H1 (cell line): ENCODE measurements around the gene PTH1R. TPM values are rescaled to one million over a fixed set of nuclear protein-coding genes. Genes with fewer than 3 reads are reported as not detected.
A peak's percentile ranks its signal among the peaks of the same experiment; 100 is the strongest.

Experiments used
- CTCF ChIA-PET: fragments of 300-600 bp; sonication (Branson Sonifier 250); formaldehyde crosslinking; loops from one replicate; lab custom pipeline; 2021; ENCODE audit not compliant: partially characterized antibody; lab: Charles Lee
- POLR2A ChIA-PET: fragments of 300-600 bp; sonication (Branson Sonifier 250); formaldehyde crosslinking; loops from one replicate; lab custom pipeline; 2021; ENCODE audit warnings: inconsistent platforms; ENCODE audit not compliant: partially characterized antibody; lab: Charles Lee
- DNase-seq, 2 experiments: peaks; one replicate each; pipeline versions ENCODE4 v3.0.0 to v3.0.0-alpha.2; 2010 to 2022; ENCODE audit warnings: low spot score in 2 of 2, low read depth in 1 of 2, mixed read lengths in 1 of 2
- FAIRE-seq: peaks from 2 replicates; lab custom pipeline; 2011; peaks lifted over from hg19 to GRCh38; lab: Jason Lieb, UNC
- H2AFZ ChIP-seq: 2 replicates; pipeline ENCODE4 v1.8.1; 2012; ENCODE audit warnings: low read length, inconsistent platforms
- H2AK5ac ChIP-seq: 2 replicates; pipeline ENCODE4 v1.6.1; 2013; ENCODE audit warnings: low read depth, low read length
- H2BK120ac ChIP-seq: replicated peaks from 2 replicates; pipeline ENCODE3; 2013; ENCODE audit warnings: low read depth, low read length, inconsistent platforms
- H2BK12ac ChIP-seq: 2 replicates; pipeline ENCODE4 v1.6.1; 2013; ENCODE audit warnings: low read depth, low read length
- H2BK15ac ChIP-seq: 2 replicates; pipeline ENCODE4 v1.6.1; 2013; ENCODE audit warnings: low read length
- H2BK20ac ChIP-seq: 2 replicates; pipeline ENCODE4 v1.6.1; 2013; ENCODE audit warnings: low read length
- H2BK5ac ChIP-seq: 2 replicates; pipeline ENCODE4 v1.6.1; 2013; ENCODE audit warnings: low read depth, low read length
- H3K14ac ChIP-seq: 2 replicates; pipeline ENCODE4 v1.6.1; 2013; ENCODE audit warnings: inconsistent platforms; ENCODE audit not compliant: insufficient read length
- H3K18ac ChIP-seq: 2 replicates; pipeline ENCODE4 v1.6.1; 2013; ENCODE audit warnings: low read length; ENCODE audit errors: extremely low read depth
- H3K23ac ChIP-seq: 2 replicates; pipeline ENCODE4 v1.6.1; 2013; ENCODE audit warnings: inconsistent platforms; ENCODE audit not compliant: insufficient read length
- H3K23me2 ChIP-seq: 2 replicates; pipeline ENCODE4 v1.6.1; 2013; ENCODE audit warnings: low read depth, low read length
- H3K27ac ChIP-seq: 2 replicates; pipeline ENCODE4 v1.6.1; 2011; ENCODE audit warnings: low read depth, low read length, inconsistent platforms
- H3K27me3 ChIP-seq, 4 experiments: replicated peaks in 1 of 4; 1 replicate in 1 of 4; 2 replicates in 3 of 4; pipeline versions ENCODE4 v1.6.1 to v1.8.1; 2011 to 2013; ENCODE audit warnings: low read length in 3 of 4, mild to moderate bottlenecking in 3 of 4, inconsistent platforms in 2 of 4, mixed read lengths in 2 of 4, moderate library complexity in 1 of 4; ENCODE audit not compliant: control insufficient read depth in 3 of 4, insufficient read depth in 3 of 4; ENCODE audit errors: extremely low read depth in 1 of 4
- H3K36me3 ChIP-seq, 4 experiments: 2 replicates each; pipeline versions ENCODE4 v1.6.1 to v1.8.1; 2011 to 2013; ENCODE audit warnings: mild to moderate bottlenecking in 4 of 4, low read length in 3 of 4, moderate library complexity in 2 of 4, control low read depth in 1 of 4, inconsistent platforms in 1 of 4; ENCODE audit not compliant: insufficient read depth in 4 of 4, control insufficient read depth in 2 of 4
- H3K4ac ChIP-seq: replicated peaks from 2 replicates; pipeline ENCODE3; 2013; ENCODE audit warnings: low read length, low read depth, mixed read lengths, inconsistent platforms; ENCODE audit not compliant: insufficient read length
- H3K4me1 ChIP-seq, 4 experiments: replicated peaks in 1 of 4; 1 replicate in 1 of 4; 2 replicates in 3 of 4; pipeline versions ENCODE4 v1.6.1 to v1.8.1; 2011 to 2013; ENCODE audit warnings: low read length in 3 of 4, inconsistent platforms in 2 of 4, mixed read lengths in 1 of 4; ENCODE audit not compliant: insufficient read depth in 4 of 4, control insufficient read depth in 3 of 4
- H3K4me2 ChIP-seq, 2 experiments: 2 replicates each; pipeline versions ENCODE4 v1.6.1 to v1.8.1; 2011 to 2013; ENCODE audit warnings: low read depth in 2 of 2, low read length in 2 of 2, control low read depth in 1 of 2, inconsistent platforms in 1 of 2, mild to moderate bottlenecking in 1 of 2; ENCODE audit not compliant: insufficient read depth in 1 of 2
- H3K4me3 ChIP-seq, 4 experiments: fragments of 200-600, 300-600 bp in 1 of 4; sonication (generic), shearing (Covaris generic), sonication (Bioruptor Twin) in 1 of 4; 2 replicates each; pipeline versions ENCODE4 v1.5.1 to v1.8.1; 2011 to 2016; ENCODE audit warnings: low read length in 4 of 4, low read depth in 3 of 4, control low read depth in 2 of 4, inconsistent platforms in 2 of 4, mild to moderate bottlenecking in 2 of 4, mixed read lengths in 1 of 4, moderate library complexity in 1 of 4; ENCODE audit not compliant: insufficient read depth in 2 of 4; ENCODE audit errors: extremely low read depth in 1 of 4
- H3K56ac ChIP-seq: replicated peaks from 2 replicates; pipeline ENCODE3; 2013; ENCODE audit warnings: low read depth, mild to moderate bottlenecking, mixed read lengths, low read length, inconsistent platforms; ENCODE audit not compliant: insufficient read length
- H3K79me1 ChIP-seq: 2 replicates; pipeline ENCODE4 v1.6.1; 2013; ENCODE audit warnings: low read depth, low read length, control low read depth
- H3K79me2 ChIP-seq, 2 experiments: 2 replicates each; pipeline versions ENCODE4 v1.6.1 to v1.8.1; 2012 to 2013; ENCODE audit warnings: low read length in 2 of 2, mild to moderate bottlenecking in 2 of 2, inconsistent platforms in 1 of 2; ENCODE audit not compliant: insufficient read depth in 2 of 2, control insufficient read depth in 1 of 2
- H3K9ac ChIP-seq, 4 experiments: replicated peaks in 1 of 4; 1 replicate in 1 of 4; 2 replicates in 3 of 4; pipeline versions ENCODE4 v1.6.1 to v1.8.1; 2011 to 2013; ENCODE audit warnings: low read depth in 3 of 4, low read length in 3 of 4, control low read depth in 2 of 4, mild to moderate bottlenecking in 2 of 4, moderate library complexity in 2 of 4, inconsistent platforms in 1 of 4; ENCODE audit errors: extremely low read depth in 1 of 4
- H3K9me3 ChIP-seq, 2 experiments: 2 replicates each; pipeline versions ENCODE4 v1.6.1 to v1.8.1; 2012 to 2013; ENCODE audit warnings: mild to moderate bottlenecking in 2 of 2, moderate library complexity in 2 of 2, control low read depth in 1 of 2, inconsistent platforms in 1 of 2, low read depth in 1 of 2, low read length in 1 of 2, mixed read lengths in 1 of 2; ENCODE audit not compliant: insufficient read depth in 2 of 2
- H4K20me1 ChIP-seq, 2 experiments: replicated peaks in 1 of 2; 2 replicates each; pipeline versions ENCODE3 to v1.8.1; 2011 to 2013; ENCODE audit warnings: inconsistent platforms in 2 of 2, low read length in 2 of 2, mild to moderate bottlenecking in 1 of 2; ENCODE audit not compliant: insufficient read depth in 2 of 2, control insufficient read depth in 1 of 2
- H4K5ac ChIP-seq: 2 replicates; pipeline ENCODE4 v1.6.1; 2013; ENCODE audit warnings: low read length, low read depth, mixed read lengths, inconsistent platforms; ENCODE audit not compliant: insufficient read length
- H4K8ac ChIP-seq: 2 replicates; pipeline ENCODE4 v1.8.0; 2013; ENCODE audit warnings: mild to moderate bottlenecking, moderate library complexity, low read length, inconsistent platforms; ENCODE audit not compliant: insufficient read depth; ENCODE audit errors: extremely low read depth
- H4K91ac ChIP-seq: replicated peaks from 2 replicates; pipeline ENCODE3; 2013; ENCODE audit warnings: low read length, mixed read lengths, inconsistent platforms; ENCODE audit not compliant: insufficient read length
- KDM1A ChIP-seq: fragments of 200-600, 300-600 bp; sonication (generic); IDR thresholded peaks from 2 replicates; pipeline ENCODE4 v1.7.1; 2016; ENCODE audit warnings: mild to moderate bottlenecking, low read length, borderline replicate concordance
- KDM5A ChIP-seq: fragments of 200-600 bp; IDR thresholded peaks from 2 replicates; pipeline ENCODE4 v1.7.1; 2012; ENCODE audit warnings: mild to moderate bottlenecking, low read length, inconsistent platforms, mixed read lengths
- MAX ChIP-seq: IDR thresholded peaks from 2 replicates; pipeline ENCODE4 v1.6.1; 2012; ENCODE audit warnings: inconsistent platforms
- RAD21 ChIP-seq, 2 experiments: IDR thresholded peaks in 1 of 2; conservative IDR thresholded peaks in 1 of 2; 2 replicates each; pipeline ENCODE4 v1.6.1; 2011; ENCODE audit warnings: low read depth in 2 of 2, low read length in 2 of 2, improper control_type of control experiment in 1 of 2, inconsistent platforms in 1 of 2, mild to moderate bottlenecking in 1 of 2, moderate library complexity in 1 of 2
- TEAD4 ChIP-seq: IDR thresholded peaks from 2 replicates; pipeline ENCODE4 v1.6.1; 2012; ENCODE audit warnings: low read depth, low read length, inconsistent platforms, mixed read lengths
- USF2 ChIP-seq: IDR thresholded peaks from 2 replicates; pipeline ENCODE4 v1.6.1; 2011; ENCODE audit warnings: low read length, improper control_type of control experiment
- WGBS, 2 experiments: shearing (Covaris generic) in 1 of 2; methylation state at CpG; one replicate each; pipeline versions ENCODE4 v1.1.6 to v1.1.7; 2013 to 2015; ENCODE audit warnings: low lambda C conversion rate in 2 of 2, mixed read lengths in 2 of 2, inconsistent platforms in 1 of 2, low coverage in 1 of 2, missing lambda C conversion rate in 1 of 2; ENCODE audit not compliant: insufficient replicate concordance in 2 of 2, insufficient coverage in 1 of 2, insufficient read length in 1 of 2; ENCODE audit errors: extremely low coverage in 1 of 2, missing lambda C conversion rate in 1 of 2; 5-methylcytosine and 5-hydroxymethylcytosine counted together
- polyA plus RNA-seq, 7 experiments: library from polyadenylated mRNA; depleted of rRNA in 3 of 7; stranded (reverse) in 5 of 7; unstranded in 2 of 7; fragments of >200 nt in 5 of 7; fragments of 200-250 nt in 2 of 7; gene quantifications; 1 replicate in 5 of 7; 2 replicates in 1 of 7; 4 replicates in 1 of 7; pipeline versions ENCODE4 v1.2.1 to v1.2.3, GENCODE V29; 2011 to 2013; ENCODE audit warnings: missing spikeins in 2 of 7, mixed read lengths in 2 of 7
- total RNA-seq: library from RNA; stranded (reverse); fragmentation: NEBNext Ultra II Directional; extraction: Animal tissue kit (Norgen Biotek cat#: 25700); gene quantifications from 2 replicates; pipeline ENCODE4 v1.2.1, GENCODE V29; 2021

The PTH1R gene
- total and polyA plus RNA-seq, 2 of the 8 experiments (the other 6 are each of a cell fraction or from before 2014, with no cell fraction given) = 0.57 to 1.5 TPM

GRCh38 chr3:46848271-46849044 is 29.1 kb upstream of the PTH1R start:
- H2AK5ac ChIP-seq = no peak overlapping the region; the same call in 1 of the 2 replicates
- no peak overlapping the region; the same call in 1 of the 2 replicates for H2BK5ac ChIP-seq
- no peak overlapping the region for H3K14ac ChIP-seq
- no peaks in the 10 kb centered on the region for H3K79me1 ChIP-seq
- peak overlapping the region; percentile 88 for H3K18ac ChIP-seq
- ChIA-PET CTCF (interaction anchor here (0.7 to 5.7 kb wide), 38 partner anchors 10 to 364 kb away, joined by 3 to 38 read pairs (median 4); partner anchors contain the start of gene MYL3), POLR2A (interaction anchor here (1.3 to 1.4 kb wide), 2 partner anchors 61 to 128 kb away, joined by 3 read pairs; partner anchors contain the start of gene CCDC12)
- H3K23me2 ChIP-seq = peaks cover 4% of the 10 kb centered on the region; the same call in 1 of the 2 replicates
- FAIRE-seq (peak; percentile 94), DNase-seq (peak in 1 of 2 experiments; percentile 84)
- H4K20me1 ChIP-seq = no peaks in the 10 kb centered on the region
- no peak overlapping the region for H2AFZ ChIP-seq
- H3K79me2 ChIP-seq = no peaks in the 10 kb centered on the region
- H2BK15ac ChIP-seq = no peak overlapping the region; the same call in 1 of the 2 replicates
- H3K56ac ChIP-seq = no peak overlapping the region
- 77% methylated on average over 12 of the region's 12 CpGs; no CpG with 5 or more reads in 1 of the 2 experiments for WGBS, 2 experiments
- no peak overlapping the region for H3K4ac ChIP-seq
- no peak overlapping the region for H3K27ac ChIP-seq
- no peaks in the 10 kb centered on the region for H3K36me3 ChIP-seq
- H2BK120ac ChIP-seq = no peak overlapping the region
- no peak overlapping the region for H3K23ac ChIP-seq
- H3K9me3 ChIP-seq = no peaks in the 10 kb centered on the region
- H4K5ac ChIP-seq = no peak overlapping the region
- peaks cover 0 to 10% (median 8%) of the 10 kb centered on the region in 4 experiments; a peak in 6 of 7 replicates for H3K4me1 ChIP-seq
- H3K27me3 ChIP-seq = peaks cover 0 to 13% (median 5%) of the 10 kb centered on the region in 4 experiments; a peak in 4 of 7 replicates
- peak overlapping the region; percentile 35; the same call in 1 of the 2 replicates for H2BK12ac ChIP-seq
- no peak overlapping the region for H3K4me2 ChIP-seq
- H2BK20ac ChIP-seq = peak overlapping the region; percentile 69; the same call in 1 of the 2 replicates
- H3K4me3 ChIP-seq = no peak overlapping the region
- H4K91ac ChIP-seq = peak overlapping the region; percentile 90
- H3K9ac ChIP-seq = no peak overlapping the region
- H4K8ac ChIP-seq = no peak overlapping the region; the same call in 1 of the 2 replicates
- no peak for TF ChIP-seq KDM5A
- TF ChIP-seq MAX = peak; percentile 12; the same call in 1 of the 2 replicates
- no peak for TF ChIP-seq USF2
- TF ChIP-seq RAD21 (IDR thresholded peaks at IDR 0.05 in 1 of 2, conservative IDR thresholded peaks at IDR 0.05 in 1 of 2; ENCODE audit: low read depth in 2 of 2, low read length in 2 of 2) = peak; percentile 58 to 68
- peak; percentile 71; the same call in 1 of the 2 replicates for TF ChIP-seq KDM1A
- TF ChIP-seq TEAD4 = peak; percentile 72
